SK-N-SH (cell line): ENCODE measurements around the gene TFDP2.

Source experiments
- FOXM1 ChIP-seq: IDR thresholded peaks from 2 replicates; pipeline ENCODE4 v1.4.0; 2012; ENCODE audit warnings: low read depth, mild to moderate bottlenecking
- GATA2 ChIP-seq: sonication (generic); formaldehyde crosslinking; IDR thresholded peaks from 2 replicates; pipeline ENCODE4 v1.5.0; 2020; ENCODE audit warnings: mild to moderate bottlenecking, missing genetic modification reagents
- MEF2A ChIP-seq: IDR thresholded peaks from 2 replicates; pipeline ENCODE4 v1.4.0; 2012; ENCODE audit warnings: low read depth, borderline replicate concordance
- NFIC ChIP-seq: IDR thresholded peaks from 2 replicates; pipeline ENCODE4 v1.4.0; 2012; ENCODE audit warnings: borderline replicate concordance
- YY1 ChIP-seq: IDR thresholded peaks from 2 replicates; pipeline ENCODE4 v1.4.0; 2012; ENCODE audit warnings: low read depth, mild to moderate bottlenecking
- TF ChIP-seq, protein P1 (sequence below): fragments of 200-600 bp; sonication (generic); IDR thresholded peaks from 2 replicates; pipeline ENCODE4 v1.6.1; 2017; ENCODE audit warnings: antibody characterized with exemption, mild to moderate bottlenecking, moderate library complexity

DNA sequence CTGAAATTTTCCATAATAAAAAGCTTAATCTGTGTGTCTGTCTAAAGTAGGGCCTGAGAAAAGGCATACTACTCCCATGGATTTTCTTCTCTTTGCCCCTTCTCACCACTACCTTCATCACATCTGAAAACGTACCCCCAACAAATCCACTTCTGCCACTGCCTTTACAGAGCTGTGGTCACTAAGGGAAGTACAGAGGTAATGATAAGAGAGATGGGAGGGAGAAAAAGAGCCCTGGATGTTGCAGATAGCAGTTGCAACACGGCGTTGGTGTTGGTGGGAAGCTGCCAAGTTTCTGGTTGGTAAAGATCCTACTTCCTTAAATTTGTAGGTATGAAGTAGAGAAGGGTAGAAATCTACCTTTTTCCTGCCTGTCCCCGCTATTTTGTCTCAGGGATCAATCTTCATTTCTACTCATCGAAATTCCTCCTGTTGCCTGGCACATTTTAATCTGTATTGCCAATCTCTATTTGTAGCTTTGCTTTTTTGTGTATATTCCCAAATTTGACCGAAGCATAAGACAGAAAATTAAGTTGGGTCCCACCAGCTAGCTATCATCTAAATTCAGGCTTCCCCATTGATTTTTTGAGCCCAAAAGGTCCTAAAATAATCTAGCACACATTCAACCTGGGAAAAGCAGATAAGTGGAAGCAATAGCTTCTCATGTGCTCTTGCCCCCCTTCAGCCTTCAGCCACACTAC is 102.9 kb downstream of the TFDP2 start:
- TF ChIP-seq, protein P1, sequence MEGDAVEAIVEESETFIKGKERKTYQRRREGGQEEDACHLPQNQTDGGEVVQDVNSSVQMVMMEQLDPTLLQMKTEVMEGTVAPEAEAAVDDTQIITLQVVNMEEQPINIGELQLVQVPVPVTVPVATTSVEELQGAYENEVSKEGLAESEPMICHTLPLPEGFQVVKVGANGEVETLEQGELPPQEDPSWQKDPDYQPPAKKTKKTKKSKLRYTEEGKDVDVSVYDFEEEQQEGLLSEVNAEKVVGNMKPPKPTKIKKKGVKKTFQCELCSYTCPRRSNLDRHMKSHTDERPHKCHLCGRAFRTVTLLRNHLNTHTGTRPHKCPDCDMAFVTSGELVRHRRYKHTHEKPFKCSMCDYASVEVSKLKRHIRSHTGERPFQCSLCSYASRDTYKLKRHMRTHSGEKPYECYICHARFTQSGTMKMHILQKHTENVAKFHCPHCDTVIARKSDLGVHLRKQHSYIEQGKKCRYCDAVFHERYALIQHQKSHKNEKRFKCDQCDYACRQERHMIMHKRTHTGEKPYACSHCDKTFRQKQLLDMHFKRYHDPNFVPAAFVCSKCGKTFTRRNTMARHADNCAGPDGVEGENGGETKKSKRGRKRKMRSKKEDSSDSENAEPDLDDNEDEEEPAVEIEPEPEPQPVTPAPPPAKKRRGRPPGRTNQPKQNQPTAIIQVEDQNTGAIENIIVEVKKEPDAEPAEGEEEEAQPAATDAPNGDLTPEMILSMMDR: no peak
- TF ChIP-seq NFIC (no peak), YY1 (no peak), FOXM1 (no peak), MEF2A (no peak), GATA2 (CRISPR knock-in tag) (no peak)
